GM21390 (cell line): ENCODE data around the gene SVEP1.

ENCODE experiments used
- ATAC-seq: cut with Tn5 transposase; IDR thresholded peaks from one replicate; pipeline ENCODE4 v1.9.1; 2021; ENCODE audit not compliant: unreplicated experiment

Gene SVEP1

DNA sequence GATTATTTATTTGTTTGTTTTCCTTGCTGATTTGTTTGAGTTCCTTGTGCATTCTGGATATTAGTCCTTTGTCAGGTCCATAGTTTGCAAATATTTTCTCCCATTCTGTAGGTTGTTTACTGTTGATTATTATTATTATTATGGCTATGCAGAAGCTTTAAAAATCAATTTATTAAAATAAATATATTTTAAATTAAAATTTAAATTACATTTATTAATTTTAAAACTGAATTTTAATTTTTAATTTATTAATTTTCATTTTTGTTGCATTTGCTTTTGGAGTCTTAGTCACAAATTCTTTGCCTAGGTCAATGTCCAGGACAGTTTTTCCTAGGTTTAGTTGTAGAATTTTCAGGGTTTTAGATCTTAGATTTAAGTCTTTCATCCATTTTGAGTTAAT, 50.9 kb downstream of the SVEP1 start:
- ATAC-seq, result no peak

DNA sequence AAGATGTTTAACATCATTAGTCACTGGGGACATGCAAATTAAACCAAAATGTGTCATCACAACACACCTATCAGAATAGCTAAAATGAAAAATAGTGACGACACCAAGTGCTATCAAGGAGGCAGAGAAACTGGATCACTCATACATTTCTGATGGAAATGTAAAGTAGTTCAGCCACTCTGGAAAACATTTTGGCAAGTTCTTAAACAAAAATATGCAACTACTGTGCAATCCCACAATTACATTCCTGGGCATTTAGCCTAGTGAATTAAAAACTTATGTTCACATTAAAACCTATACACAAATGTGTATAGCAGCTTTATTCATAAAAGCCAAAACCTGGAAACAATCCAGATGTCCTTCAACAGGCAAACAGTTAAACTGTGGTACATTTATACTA, 53.1 kb downstream of the SVEP1 start:
- ATAC-seq, result no peak

DNA sequence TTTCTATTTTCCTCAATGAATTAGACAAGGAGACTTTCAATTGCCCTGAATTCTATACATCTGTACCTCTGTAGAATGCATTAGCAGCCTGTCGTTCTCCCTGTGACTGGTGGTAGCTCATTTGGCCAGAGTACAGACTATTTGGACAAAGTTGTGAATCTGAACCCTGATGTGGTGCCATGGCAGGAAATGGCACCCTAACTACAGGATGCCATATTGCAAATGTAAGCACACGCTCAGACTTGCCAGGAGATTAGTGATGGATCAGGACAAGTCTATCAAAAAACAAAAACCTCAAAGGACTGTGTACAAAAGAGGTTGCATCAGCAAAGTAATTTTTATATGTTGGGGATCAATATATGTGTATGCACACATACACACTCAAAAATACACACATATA, 58.3 kb downstream of the SVEP1 start:
- ATAC-seq, result no peak

DNA sequence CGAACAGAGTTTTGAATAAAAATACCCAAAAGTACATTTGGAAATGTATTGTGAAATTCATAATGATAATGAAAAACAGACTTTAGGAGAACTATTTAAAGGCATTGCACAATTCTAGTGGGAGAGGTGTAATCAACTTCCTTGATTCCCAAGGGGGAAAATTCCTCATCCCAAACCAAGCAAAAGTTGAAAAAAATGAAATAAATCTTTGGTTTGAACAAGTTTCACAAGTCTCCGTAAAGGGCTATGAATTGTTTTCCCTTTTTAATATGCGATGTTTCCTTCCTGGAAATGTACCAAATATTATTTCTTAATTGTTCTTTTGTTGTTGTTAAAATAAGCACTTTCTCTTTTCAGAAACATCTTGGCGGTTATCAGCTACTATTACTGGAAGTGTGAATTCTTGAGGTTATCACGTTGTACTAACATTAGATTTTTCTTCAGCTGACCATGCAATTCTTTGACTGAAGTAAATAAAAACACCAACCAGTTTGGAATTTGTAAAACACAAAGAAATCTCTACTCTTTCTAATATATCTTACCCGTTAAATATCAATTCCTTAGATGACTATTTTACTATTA, 59.3 kb downstream of the SVEP1 start:
- ATAC-seq, result no peak

DNA sequence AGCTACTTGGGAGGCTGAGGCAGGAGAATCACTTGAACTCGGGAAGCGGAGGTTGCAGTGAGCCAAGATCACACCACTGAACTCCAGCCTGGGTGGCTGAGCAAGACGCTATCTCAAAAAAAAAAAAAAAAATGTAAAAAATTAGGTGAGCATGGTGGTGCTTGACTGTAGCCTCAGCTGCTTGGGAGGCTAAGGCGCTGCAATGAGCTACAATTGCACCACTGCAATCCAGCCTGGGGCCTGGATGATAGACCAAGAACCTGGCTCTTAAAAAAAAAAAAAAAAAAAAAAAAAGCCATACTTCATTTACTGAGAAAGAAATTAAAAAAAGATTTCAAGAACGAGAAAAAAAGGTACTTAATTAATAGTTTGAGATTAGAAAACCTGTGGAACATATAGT, 62.1 kb downstream of the SVEP1 start:
- ATAC-seq, result no peak

DNA sequence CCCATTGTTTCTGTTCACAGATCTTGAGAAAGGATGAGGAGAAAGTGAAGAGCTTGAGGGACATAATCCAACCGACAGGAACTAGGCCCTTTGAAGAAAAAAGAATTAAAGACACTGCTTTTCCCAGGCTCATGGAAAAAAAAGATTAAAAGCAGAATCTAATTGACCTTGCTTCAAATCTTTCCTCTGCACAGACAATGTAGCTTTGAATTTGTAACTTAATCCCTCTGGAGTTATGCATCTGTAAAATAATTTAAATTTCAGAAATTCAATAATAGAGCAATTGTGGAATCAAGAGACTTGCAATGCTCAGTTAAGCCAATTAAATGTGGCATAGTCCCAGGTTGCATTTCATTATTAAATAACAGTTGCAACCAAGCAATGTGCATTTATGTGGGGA, 64.6 kb downstream of the SVEP1 start:
- no peak for ATAC-seq

DNA sequence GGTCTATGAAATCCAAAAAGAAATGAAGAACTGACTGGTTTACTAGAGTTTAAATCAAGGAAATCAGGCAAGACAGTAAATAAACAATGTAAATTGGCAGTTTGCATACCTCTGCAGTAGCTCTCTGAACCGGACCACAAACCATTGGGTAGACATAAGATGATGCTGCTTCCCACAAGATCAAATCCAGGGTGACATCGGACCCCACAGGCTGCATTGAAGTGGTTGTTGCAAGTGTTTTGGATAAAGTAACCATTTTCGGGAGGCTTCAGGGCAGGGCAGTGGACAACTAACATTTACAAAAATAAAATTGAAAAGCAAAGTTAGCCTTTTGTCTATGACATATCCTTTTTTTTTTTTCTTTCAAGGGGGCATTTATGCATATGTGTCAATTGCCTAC, 66.7 kb downstream of the SVEP1 start:
- ATAC-seq, result no peak

DNA sequence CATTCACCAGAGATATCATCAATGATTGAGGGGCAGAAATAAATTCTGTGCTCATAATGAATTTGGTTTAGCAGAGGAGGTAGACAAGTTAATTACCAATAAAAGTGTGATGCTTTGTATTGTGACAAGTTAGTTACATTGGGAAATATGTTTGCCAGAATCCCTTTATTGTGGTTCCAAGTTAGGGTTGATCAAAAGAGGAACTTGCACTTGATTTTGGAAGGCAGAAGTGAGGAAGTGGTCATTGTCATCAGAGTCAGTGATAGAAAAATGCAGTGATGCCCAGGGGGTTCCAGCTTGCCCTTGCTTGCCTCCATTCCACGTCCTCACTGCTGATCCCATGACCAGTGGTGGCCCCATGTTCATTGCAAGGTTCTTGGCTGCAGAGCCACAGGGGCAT, 69.7 kb downstream of the SVEP1 start:
- ATAC-seq, result no peak

DNA sequence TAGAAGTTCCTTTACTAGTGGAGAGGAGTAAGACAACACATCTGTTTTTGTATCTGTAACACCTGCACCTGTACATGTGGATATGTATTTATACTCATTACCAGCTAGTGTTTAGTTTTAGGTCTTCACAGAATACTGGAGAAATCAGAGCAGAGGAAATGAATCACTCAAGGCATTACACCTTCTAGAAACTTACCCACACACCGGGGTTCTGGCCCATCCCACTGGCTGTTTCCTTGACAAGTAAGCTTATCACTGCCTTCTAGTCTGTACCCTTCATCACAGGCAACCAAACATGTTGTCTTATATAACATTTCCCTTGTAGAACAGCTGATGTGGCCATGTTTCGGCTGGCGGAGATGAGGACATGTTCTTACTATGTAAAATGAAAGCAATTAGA, 76.7 kb downstream of the SVEP1 start:
- ATAC-seq, result no peak

DNA sequence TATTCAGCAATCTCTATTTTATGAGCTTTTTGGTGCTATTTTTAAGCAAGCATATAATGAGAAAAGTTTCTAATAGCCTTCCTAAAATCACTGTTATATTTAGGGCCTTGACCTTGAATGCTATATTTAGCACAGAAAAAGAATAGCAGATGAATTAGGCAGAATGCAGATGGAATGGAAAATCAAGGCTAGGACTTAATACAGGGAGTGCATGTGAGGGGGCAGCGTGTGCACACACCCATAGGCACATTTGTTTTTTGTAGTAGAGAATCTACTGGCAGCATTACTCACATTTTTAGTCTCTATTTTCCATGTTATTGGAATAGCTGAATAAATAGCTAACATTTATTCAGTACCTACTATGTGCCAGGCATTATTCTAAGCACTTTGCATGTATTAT, 79.9 kb downstream of the SVEP1 start:
- ATAC-seq, result no peak

DNA sequence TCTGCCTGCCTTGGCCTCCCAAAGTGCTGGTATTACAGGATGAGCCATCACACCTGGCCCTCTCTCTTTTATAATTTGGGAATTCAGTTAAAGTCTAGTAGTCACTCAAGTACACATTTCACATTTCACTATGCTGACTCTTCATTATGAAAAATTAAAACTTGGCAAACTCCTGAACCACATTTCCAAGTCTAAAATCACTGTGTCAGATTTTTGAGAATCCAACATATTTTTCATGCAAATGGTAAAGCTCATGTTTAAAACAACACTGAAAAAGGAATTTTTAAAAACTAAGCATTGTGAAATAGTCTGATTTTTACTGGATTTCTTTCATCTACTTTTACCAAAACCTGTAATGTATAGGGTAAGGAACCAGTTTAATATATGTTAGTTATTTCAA, 92.3 kb downstream of the SVEP1 start:
- ATAC-seq, result no peak

DNA sequence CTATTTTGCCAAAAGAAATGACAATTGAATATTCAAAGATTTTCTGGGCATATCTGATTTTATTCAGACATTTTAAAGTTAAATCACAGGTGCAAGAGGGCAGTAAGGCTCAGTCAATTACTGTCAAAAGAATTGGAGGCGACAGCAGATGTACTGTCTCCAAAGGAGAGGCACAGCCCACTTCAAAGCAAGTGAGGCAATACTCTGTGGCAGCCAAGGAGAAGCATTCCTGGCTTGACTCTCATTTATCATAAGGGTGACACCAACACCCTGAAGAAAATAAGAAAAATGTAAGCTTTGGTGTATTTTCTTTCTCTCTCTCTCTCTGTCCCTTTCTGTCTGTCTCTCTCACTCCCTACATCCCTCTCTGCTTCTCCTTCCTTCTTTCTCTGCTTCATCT, 93.3 kb downstream of the SVEP1 start:
- ATAC-seq, result no peak

DNA sequence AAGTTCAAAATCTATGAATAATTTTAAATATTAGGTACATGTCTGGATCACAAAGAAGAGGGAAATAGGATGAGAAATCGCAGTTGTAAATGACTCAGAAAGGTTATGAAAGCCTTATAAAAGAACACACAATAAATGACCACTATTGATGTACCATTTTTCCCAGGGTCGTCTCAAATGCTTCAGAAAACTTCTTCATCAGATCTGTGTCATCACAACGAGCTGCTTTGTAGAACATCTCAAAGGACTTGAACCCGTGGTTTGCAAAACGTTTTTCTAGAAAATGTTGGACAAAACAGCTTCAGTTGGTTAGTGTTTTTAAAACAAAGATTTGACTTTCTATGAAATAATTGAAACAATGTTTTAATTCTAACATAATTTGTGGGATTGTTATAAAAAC, 100.1 kb downstream of the SVEP1 start:
- ATAC-seq, result no peak

DNA sequence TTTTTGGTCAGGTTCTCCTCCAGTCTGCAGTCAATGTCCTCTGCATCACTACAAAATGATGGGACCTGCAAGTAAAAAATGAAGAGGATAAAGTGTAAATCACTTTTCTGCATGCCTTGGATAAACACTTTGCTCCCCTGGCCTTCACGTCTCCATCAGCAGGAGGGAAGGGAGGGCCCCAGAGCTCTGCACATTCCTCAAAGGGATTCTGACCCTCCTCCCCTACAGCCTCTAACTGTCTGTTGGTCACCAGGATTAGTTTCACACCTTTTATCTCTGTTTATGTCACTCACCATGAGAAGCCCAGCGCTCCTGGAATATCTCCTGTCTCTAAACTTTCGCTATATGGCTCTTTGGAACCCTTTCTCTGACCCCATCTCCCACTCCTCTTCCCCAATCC, 103.3 kb downstream of the SVEP1 start:
- ATAC-seq, result no peak

DNA sequence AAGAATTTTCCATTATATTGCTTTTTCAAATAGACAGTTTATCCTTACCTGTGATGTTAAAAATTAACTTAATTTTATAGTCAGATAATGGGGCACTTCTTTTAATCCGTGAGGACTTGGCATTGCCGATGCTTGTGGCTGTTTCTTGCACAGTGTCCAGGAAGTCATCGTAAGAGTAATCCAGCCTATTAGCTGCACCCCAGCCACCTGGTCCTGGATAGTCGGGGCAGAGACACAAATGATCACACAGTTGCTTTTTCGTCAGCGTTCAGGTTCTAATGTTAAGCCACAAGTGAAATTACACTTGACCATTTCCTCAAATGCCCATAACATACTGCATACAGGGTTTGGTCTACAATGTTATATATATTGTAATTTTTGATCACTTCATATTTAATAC, 107.4 kb downstream of the SVEP1 start:
- no peak for ATAC-seq

DNA sequence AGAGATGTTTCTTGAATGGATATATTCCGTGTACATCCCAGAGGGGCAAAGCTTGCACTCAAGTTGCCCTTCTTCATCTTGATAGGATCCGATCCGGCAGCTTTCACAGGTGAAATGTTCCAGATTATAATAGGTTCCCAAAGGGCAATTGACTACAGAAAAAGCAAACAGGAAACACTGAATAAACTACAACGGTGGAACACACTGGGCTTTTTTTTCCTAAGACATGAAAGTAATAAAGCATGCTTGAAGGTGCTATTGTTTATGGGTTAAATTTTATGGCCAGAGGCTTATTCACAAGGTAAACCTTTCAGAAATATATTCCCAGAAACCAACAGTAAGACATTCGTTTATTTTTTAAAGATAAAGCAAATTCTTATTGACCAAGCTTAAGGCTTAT, 110.6 kb downstream of the SVEP1 start:
- no peak for ATAC-seq

DNA sequence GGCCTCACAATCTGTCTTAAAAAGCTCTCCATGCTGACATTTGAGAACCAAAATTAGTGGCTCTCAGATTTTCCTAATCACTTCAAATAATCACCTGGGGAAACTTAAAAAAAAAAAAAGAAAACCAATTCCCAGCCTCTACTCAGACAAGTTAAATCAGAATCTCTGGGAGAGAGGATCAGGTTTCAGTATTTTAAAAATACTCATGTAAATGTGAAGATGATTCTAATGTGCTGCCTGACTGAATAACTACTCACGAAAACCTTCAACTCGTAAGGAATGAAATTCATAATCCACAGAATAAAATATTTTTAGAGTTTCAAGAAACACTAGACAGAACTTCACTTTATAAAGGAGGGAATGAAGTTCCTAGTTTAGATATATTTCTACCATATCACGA, 114.4 kb downstream of the SVEP1 start:
- no peak for ATAC-seq

DNA sequence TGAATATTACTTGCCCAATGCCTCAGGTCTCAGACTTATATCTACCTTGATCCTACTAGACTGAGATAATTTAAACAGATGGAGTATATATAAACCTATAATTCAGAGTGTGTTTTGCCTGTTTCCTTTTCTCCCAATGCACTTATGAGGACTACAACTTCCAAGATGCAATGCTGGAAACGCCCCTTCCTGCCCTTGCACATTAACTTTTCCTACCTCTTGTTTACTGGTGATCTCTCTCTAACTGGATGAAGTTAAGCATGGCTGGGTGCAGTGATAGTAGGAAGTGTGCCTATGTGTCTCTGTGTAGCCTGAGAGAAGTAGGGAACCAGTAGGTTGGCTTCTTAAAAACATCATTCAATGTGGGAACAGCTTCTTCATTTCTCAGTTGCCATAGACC, 115.2 kb downstream of the SVEP1 start:
- no peak for ATAC-seq

DNA sequence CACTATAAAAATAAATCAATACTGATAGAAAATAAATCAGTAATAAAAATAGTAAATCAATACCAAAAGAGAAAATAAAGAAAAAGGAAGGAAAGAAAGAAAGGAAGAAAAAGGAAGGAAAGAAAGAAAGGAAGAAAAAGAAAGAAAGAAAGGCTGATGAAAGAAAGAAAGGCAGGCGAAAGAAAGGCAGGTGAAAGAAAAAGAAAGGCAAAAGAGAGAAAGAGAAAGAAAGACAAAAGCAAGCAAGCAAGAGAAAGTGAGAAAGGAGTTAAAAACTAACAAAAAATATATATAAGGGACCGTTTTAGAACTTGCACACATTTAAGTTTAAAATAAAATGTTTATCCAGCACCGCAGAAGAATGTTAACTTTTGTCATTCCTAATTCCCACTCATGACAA, 116.0 kb downstream of the SVEP1 start:
- ATAC-seq, result no peak

DNA sequence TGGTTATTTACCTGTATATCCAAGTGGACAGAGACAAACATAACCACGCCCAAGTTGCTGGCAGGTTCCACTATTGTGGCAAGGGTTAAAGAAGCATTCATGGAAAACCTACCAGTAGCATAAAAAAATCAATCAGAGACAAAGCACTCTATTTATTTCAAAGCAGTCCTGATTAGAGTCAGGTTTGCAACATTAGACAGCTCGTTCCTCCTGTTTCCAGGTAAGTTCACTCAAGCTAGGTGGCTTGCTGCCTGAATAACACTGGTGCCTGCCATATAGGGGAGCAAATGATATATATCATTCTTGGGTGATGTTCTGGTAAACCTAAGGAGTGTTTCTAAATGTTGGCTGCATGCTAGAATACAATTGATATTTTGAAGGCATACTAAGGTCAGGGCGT, 122.3 kb downstream of the SVEP1 start:
- ATAC-seq, result no peak

DNA sequence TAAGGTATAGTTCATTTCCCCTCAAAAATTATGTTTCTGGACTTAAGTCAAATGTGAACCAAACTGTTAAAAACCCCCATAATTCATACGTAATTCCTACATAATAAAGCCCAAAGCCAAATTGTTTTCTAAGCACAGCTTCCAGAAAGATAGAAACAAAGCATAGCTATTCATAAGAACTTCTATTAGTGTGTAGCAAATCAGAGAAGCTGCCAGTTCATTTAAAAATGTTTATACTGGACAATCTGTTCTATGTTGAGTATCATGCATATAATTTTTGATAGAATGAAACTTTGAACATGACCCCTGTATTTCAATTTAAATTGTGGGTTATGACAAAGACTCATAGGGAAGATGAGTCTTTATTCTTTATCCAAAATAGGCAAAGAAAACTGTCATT, 122.9 kb downstream of the SVEP1 start:
- ATAC-seq, result no peak

DNA sequence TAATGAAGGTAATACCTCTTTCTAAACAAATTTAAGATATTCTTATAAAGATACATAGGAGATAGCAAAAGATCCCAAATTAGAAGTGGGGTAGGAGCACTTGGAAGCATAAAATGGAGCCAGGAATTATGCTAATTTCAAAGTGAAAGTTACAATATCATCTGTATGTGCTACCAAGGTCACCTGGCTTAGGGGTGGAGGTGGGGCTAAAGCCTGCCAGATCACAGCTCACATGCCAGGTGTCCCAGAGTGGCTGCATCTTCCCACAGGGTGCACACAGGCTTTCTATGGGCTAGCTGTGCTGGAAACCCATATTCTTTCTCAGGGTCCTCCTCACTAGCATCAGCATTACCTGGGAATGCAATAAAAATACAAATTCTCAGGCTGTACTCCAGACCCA, 123.7 kb downstream of the SVEP1 start:
- no peak for ATAC-seq

DNA sequence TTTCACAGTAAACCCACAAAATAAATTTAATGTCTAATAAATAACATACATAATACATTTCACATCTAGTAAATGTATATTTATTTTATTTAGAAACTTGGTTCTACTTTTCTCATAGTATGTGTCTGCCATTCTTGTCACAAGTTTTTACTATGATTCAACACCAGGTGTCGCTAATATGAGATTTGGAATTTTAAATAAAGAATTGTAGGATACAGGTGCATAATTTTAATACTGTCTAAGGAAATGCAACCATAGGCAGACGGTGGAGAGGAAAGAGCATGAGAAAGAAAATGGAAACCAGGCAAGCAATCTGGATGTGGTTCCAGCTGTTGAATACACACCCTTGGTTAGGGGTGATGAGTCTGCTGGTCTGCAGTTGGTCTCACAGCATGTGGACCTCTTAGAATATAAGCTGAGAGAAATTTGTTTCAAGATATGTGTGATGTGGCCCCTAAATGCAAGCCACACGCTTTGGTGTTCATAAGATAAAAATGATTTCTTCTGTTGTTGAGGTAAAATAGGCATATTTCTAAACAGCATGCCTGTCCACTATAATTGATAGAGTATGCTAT, 127.2 kb downstream of the SVEP1 start:
- ATAC-seq, result no peak

DNA sequence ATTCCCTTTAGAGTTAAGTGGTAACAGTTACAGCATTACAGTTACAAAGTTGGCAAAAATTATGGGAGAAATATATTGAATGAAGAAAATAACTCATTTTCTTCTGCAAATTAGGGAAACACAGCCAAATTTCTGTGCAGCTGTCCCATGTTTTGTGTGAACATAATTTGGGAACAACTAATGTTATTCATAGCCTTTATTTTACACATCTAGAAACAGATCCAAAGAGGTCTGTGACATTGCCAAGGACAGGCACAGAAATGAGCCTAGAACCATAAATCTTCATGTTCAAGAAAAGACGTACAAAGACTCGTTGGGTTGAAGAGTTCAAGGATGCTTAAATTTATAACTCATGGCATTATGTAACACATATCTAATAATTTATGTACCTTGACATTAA, 127.8 kb downstream of the SVEP1 start:
- ATAC-seq, result no peak
